ENCODE data around the gene IL3RA.
"Not testable (repeated sequence)": the region's sequence is repeated elsewhere in the genome, so short reads cannot be mapped to it uniquely, and the experiment has no call there.

The IL3RA gene

GRCh38 chrX:1424147-1424851, 87.7 kb downstream of the IL3RA start:
- no peak overlapping the region for H3K27ac ChIP-seq (ENCODE audit: low read length)
- H3K9ac ChIP-seq (ENCODE audit: low read length): no peak overlapping the region
- no peaks in the 10 kb centered on the region for H3K36me3 ChIP-seq (replicated peaks; ENCODE audit: insufficient read depth, low read length)
- H3K4me1 ChIP-seq (ENCODE audit: low read length): no peaks in the 10 kb centered on the region
- no peak overlapping the region for H2AFZ ChIP-seq (ENCODE audit: low read length)
- H3K27me3 ChIP-seq (replicated peaks; ENCODE audit: insufficient read depth, low read length): no peaks in the 10 kb centered on the region
- H3K79me2 ChIP-seq (ENCODE audit: low read length): no peaks in the 10 kb centered on the region
- H4K20me1 ChIP-seq (ENCODE audit: insufficient read depth, low read length): no peaks in the 10 kb centered on the region
- no peaks in the 10 kb centered on the region for H3K9me2 ChIP-seq (replicated peaks; ENCODE audit: insufficient read depth, low read length)
- no peak overlapping the region for H3K4me2 ChIP-seq (ENCODE audit: low read depth, low read length)
- TF ChIP-seq, protein P1, sequence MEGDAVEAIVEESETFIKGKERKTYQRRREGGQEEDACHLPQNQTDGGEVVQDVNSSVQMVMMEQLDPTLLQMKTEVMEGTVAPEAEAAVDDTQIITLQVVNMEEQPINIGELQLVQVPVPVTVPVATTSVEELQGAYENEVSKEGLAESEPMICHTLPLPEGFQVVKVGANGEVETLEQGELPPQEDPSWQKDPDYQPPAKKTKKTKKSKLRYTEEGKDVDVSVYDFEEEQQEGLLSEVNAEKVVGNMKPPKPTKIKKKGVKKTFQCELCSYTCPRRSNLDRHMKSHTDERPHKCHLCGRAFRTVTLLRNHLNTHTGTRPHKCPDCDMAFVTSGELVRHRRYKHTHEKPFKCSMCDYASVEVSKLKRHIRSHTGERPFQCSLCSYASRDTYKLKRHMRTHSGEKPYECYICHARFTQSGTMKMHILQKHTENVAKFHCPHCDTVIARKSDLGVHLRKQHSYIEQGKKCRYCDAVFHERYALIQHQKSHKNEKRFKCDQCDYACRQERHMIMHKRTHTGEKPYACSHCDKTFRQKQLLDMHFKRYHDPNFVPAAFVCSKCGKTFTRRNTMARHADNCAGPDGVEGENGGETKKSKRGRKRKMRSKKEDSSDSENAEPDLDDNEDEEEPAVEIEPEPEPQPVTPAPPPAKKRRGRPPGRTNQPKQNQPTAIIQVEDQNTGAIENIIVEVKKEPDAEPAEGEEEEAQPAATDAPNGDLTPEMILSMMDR (IDR thresholded peaks at IDR 0.05; ENCODE audit: low read length): no peak
- no peak for TF ChIP-seq EZH2 (optimal IDR thresholded peaks at IDR 0.05; ENCODE audit: low read depth, low read length)
- TF ChIP-seq EZH2phosphoT487 (IDR thresholded peaks at IDR 0.05; ENCODE audit: low read length): no peak
- H3F3A ChIP-seq (ENCODE audit: insufficient read depth, low read length): no peaks in the 10 kb centered on the region
- H3K4me3 ChIP-seq (ENCODE audit: low read length): no peak overlapping the region
- no peaks in the 10 kb centered on the region for H3K9me3 ChIP-seq (replicated peaks; ENCODE audit: insufficient read depth, low read length)
- DNase-seq: no peak

DNA sequence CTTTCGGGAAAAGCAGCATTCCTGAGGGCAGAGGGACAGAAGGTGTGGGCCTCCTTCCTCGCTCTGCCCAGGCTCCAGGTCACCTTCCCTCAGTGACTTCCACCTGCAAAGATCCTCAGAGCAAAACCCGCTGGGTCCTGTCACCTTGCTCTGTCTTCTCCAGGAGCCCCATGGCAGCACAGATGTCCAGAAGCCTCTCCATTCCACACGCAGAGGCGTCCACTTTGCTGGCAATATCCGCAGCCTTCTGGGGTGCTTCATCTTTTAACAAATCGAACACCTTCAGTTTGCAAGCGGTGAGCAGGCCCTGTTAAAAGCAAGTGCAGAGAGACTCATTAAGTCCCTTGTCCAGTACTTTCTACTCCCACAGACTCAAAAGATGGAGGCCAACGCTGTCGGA, 88.8 kb downstream of the IL3RA start:
- Histone ChIP-seq H3K36me3 (replicated peaks; ENCODE audit: insufficient read depth, low read length) (no peaks in the 10 kb centered on the region), H3F3A (ENCODE audit: insufficient read depth, low read length) (no peaks in the 10 kb centered on the region), H4K20me1 (ENCODE audit: insufficient read depth, low read length) (no peaks in the 10 kb centered on the region), H3K27me3 (replicated peaks; ENCODE audit: insufficient read depth, low read length) (no peaks in the 10 kb centered on the region), H3K9me2 (replicated peaks; ENCODE audit: insufficient read depth, low read length) (no peaks in the 10 kb centered on the region), H3K9me3 (replicated peaks; ENCODE audit: insufficient read depth, low read length) (no peaks in the 10 kb centered on the region), H3K4me2 (ENCODE audit: low read depth, low read length) (no peak overlapping the region), H3K79me2 (ENCODE audit: low read length) (no peaks in the 10 kb centered on the region), H3K9ac (ENCODE audit: low read length) (no peak overlapping the region), H3K4me3 (ENCODE audit: low read length) (no peak overlapping the region), H2AFZ (ENCODE audit: low read length) (no peak overlapping the region), H3K27ac (ENCODE audit: low read length) (no peak overlapping the region), H3K4me1 (ENCODE audit: low read length) (no peaks in the 10 kb centered on the region)
- no peak for DNase-seq
- TF ChIP-seq EZH2phosphoT487 (IDR thresholded peaks at IDR 0.05; ENCODE audit: low read length): no peak
- TF ChIP-seq, protein P1 (IDR thresholded peaks at IDR 0.05; ENCODE audit: low read length): no peak
- TF ChIP-seq EZH2 (optimal IDR thresholded peaks at IDR 0.05; ENCODE audit: low read depth, low read length): no peak

DNA sequence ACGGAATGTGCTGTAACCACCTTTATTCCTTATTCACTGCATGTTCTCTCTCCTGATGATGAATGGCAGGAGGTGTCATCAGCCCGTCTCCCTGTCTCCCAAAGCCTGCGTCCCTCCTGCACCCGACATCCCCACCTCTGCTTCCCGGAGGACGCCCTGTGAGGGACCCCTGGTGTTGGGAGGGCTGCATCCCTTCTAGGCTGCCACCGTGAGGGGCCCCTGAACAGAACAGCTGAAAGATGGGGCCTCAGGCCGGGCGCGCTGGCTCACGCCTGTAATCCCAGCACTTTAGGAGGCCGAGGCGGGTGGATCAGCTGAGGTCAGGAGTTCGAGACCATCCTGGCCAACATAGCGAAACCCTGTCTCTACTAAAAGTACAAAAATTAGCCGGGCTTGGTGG, 89.7 kb downstream of the IL3RA start:
- H3K4me3 ChIP-seq (ENCODE audit: low read length); H3K4me2 ChIP-seq (ENCODE audit: low read depth, low read length); H3K27ac ChIP-seq (ENCODE audit: low read length); H3K9ac ChIP-seq (ENCODE audit: low read length); H3K4me1 ChIP-seq (ENCODE audit: low read length); H3K79me2 ChIP-seq (ENCODE audit: low read length); H3K9me2 ChIP-seq (replicated peaks; ENCODE audit: insufficient read depth, low read length); H3F3A ChIP-seq (ENCODE audit: insufficient read depth, low read length); H3K9me3 ChIP-seq (replicated peaks; ENCODE audit: insufficient read depth, low read length); H2AFZ ChIP-seq (ENCODE audit: low read length); H3K36me3 ChIP-seq (replicated peaks; ENCODE audit: insufficient read depth, low read length); DNase-seq; H4K20me1 ChIP-seq (ENCODE audit: insufficient read depth, low read length); H3K27me3 ChIP-seq (replicated peaks; ENCODE audit: insufficient read depth, low read length): not testable (repeated sequence)

DNA sequence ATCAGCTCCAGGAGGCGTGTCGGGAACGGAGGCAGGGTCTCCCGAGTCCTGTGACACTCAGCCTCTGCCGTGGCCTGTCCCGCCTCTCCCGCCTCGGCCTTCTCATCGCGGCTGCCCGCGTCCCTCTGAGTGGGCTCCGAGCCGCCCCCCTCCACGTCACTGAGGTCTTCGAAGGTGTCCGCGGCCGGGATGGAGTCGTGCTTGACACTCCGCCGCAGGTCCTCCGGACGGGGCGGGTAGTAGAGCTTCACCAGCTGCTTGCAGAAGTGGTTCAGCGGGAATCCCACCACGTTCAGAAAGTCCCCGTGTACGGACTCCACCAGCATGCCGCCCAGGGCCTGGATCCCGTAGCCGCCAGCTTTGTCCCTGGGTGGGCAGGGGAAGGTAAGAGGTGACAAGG, 91.2 kb downstream of the IL3RA start:
- TF ChIP-seq, protein P1 (IDR thresholded peaks at IDR 0.05; ENCODE audit: low read length): no peak
- TF ChIP-seq EZH2phosphoT487 (IDR thresholded peaks at IDR 0.05; ENCODE audit: low read length) (no peak), EZH2 (optimal IDR thresholded peaks at IDR 0.05; ENCODE audit: low read depth, low read length) (no peak)
- no peaks in the 10 kb centered on the region for H4K20me1 ChIP-seq (ENCODE audit: insufficient read depth, low read length)
- no peaks in the 10 kb centered on the region for H3K9me3 ChIP-seq (replicated peaks; ENCODE audit: insufficient read depth, low read length)
- H3K36me3 ChIP-seq (replicated peaks; ENCODE audit: insufficient read depth, low read length): no peaks in the 10 kb centered on the region
- no peaks in the 10 kb centered on the region for H3F3A ChIP-seq (ENCODE audit: insufficient read depth, low read length)
- H3K27ac ChIP-seq (ENCODE audit: low read length): no peak overlapping the region
- no peaks in the 10 kb centered on the region for H3K9me2 ChIP-seq (replicated peaks; ENCODE audit: insufficient read depth, low read length)
- no peaks in the 10 kb centered on the region for H3K79me2 ChIP-seq (ENCODE audit: low read length)
- no peak overlapping the region for H3K4me2 ChIP-seq (ENCODE audit: low read depth, low read length)
- H3K4me3 ChIP-seq (ENCODE audit: low read length): no peak overlapping the region
- no peak overlapping the region for H2AFZ ChIP-seq (ENCODE audit: low read length)
- no peak for DNase-seq
- H3K4me1 ChIP-seq (ENCODE audit: low read length): no peaks in the 10 kb centered on the region
- H3K27me3 ChIP-seq (replicated peaks; ENCODE audit: insufficient read depth, low read length): no peaks in the 10 kb centered on the region
- no peak overlapping the region for H3K9ac ChIP-seq (ENCODE audit: low read length)

All from MM.1S (cell line).